NB4 (cell line): Measurements from ENCODE around the gene APP.

Experiments
- MYC ChIP-seq: IDR thresholded peaks from 2 replicates; pipeline ENCODE4 v1.6.1; 2011; ENCODE audit warnings: low read depth, low read length
- POLR2A ChIP-seq: IDR thresholded peaks from 2 replicates; pipeline ENCODE4 v1.6.1; 2011; ENCODE audit warnings: mild to moderate bottlenecking; ENCODE audit not compliant: insufficient read length; ENCODE audit errors: extremely low read depth
- TF ChIP-seq, protein P1 (sequence below): IDR thresholded peaks from one replicate; pipeline ENCODE4 v1.5.1; 2012; ENCODE audit warnings: low read depth, low read length
- TF ChIP-seq, protein P2 (sequence below): IDR thresholded peaks from 2 replicates; pipeline ENCODE4 v1.6.1; 2011; ENCODE audit warnings: low read depth, low read length

DNA sequence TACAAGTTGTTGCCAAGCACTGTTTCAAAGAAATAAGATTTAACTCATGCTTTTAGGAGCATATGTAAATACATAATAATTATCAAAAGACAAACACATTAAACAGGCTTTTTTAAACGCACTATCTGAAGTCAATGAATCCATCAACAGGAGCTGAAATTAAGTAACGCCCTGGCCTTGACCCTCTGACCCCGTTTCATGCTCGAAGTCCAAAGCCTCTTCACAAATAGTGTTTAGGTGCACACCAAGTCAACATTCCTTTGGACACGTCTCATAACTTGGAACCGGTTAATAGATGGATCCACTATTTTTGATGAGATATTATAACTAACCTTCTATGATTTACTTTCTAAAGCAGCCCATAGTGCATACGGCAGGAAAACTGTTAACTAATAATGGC lies 226.5 kb downstream of the APP start:
- no peak for TF ChIP-seq POLR2A
- TF ChIP-seq, protein P1, sequence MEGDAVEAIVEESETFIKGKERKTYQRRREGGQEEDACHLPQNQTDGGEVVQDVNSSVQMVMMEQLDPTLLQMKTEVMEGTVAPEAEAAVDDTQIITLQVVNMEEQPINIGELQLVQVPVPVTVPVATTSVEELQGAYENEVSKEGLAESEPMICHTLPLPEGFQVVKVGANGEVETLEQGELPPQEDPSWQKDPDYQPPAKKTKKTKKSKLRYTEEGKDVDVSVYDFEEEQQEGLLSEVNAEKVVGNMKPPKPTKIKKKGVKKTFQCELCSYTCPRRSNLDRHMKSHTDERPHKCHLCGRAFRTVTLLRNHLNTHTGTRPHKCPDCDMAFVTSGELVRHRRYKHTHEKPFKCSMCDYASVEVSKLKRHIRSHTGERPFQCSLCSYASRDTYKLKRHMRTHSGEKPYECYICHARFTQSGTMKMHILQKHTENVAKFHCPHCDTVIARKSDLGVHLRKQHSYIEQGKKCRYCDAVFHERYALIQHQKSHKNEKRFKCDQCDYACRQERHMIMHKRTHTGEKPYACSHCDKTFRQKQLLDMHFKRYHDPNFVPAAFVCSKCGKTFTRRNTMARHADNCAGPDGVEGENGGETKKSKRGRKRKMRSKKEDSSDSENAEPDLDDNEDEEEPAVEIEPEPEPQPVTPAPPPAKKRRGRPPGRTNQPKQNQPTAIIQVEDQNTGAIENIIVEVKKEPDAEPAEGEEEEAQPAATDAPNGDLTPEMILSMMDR, result no peak
- TF ChIP-seq MYC, result no peak
- TF ChIP-seq, protein P2, sequence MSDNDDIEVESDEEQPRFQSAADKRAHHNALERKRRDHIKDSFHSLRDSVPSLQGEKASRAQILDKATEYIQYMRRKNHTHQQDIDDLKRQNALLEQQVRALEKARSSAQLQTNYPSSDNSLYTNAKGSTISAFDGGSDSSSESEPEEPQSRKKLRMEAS, result no peak
